K562 (cell line): Measurements from ENCODE around the gene MANEAL. TPM values are rescaled to one million over a fixed set of nuclear protein-coding genes. Genes with fewer than 3 reads are reported as not detected.

Experiments
- ARHGAP35 ChIP-seq: fragments of 450-650 bp; IDR thresholded peaks from 2 replicates; pipeline ENCODE4 v1.6.1; 2018; ENCODE audit not compliant: partially characterized antibody
- ARID1B ChIP-seq: fragments of 450-650 bp; IDR thresholded peaks from 2 replicates; pipeline ENCODE4 v1.6.1; 2016; ENCODE audit warnings: antibody characterized with exemption, mild to moderate bottlenecking, inconsistent platforms
- CREB1 ChIP-seq, 2 experiments: sonication (generic) in 1 of 2; formaldehyde crosslinking in 1 of 2; IDR thresholded peaks; 2 replicates each; pipeline versions ENCODE4 v1.6.1 to v1.8.0; 2012 to 2022; ENCODE audit warnings: inconsistent platforms in 1 of 2, mild to moderate bottlenecking in 1 of 2, missing genetic modification reagents in 1 of 2, moderate library complexity in 1 of 2
- CSDE1 ChIP-seq, 2 experiments: fragments of 450-650 bp; IDR thresholded peaks; 2 replicates each; pipeline ENCODE4 v1.6.1; 2016; ENCODE audit warnings: mild to moderate bottlenecking in 1 of 2
- EP300 ChIP-seq: IDR thresholded peaks from 2 replicates; pipeline ENCODE4 v1.6.1; 2012; ENCODE audit warnings: low read length, improper control_type of control experiment
- FOXA1 ChIP-seq: fragments of 450-650 bp; IDR thresholded peaks from 2 replicates; pipeline ENCODE4 v1.6.1; 2016; ENCODE audit warnings: mild to moderate bottlenecking, borderline replicate concordance
- FUS ChIP-seq: fragments of 200-400 bp; formaldehyde crosslinking; optimal IDR thresholded peaks from 2 replicates; pipeline ENCODE3; 2017; ENCODE audit warnings: low read depth, low read length
- GTF3C2 ChIP-seq: IDR thresholded peaks from 3 replicates; pipeline ENCODE4 v1.6.1; 2011; ENCODE audit warnings: borderline replicate concordance, mild to moderate bottlenecking, moderate library complexity; ENCODE audit not compliant: insufficient read length; ENCODE audit errors: extremely low read depth
- ILK ChIP-seq: fragments of 450-650 bp; IDR thresholded peaks from 2 replicates; pipeline ENCODE4 v1.6.1; 2016; ENCODE audit warnings: missing genetic modification characterization, low read depth, mild to moderate bottlenecking, missing compliant biosample characterization, moderate library complexity, borderline replicate concordance
- PHB2 ChIP-seq: fragments of 450-650 bp; IDR thresholded peaks from 2 replicates; pipeline ENCODE4 v1.6.1; 2017; ENCODE audit warnings: low read depth
- PTRF ChIP-seq: fragments of 450-650 bp; IDR thresholded peaks from 2 replicates; pipeline ENCODE4 v1.6.1; 2016; ENCODE audit warnings: mild to moderate bottlenecking, missing genetic modification characterization, missing compliant biosample characterization
- SLC30A9 ChIP-seq: fragments of 250-450 bp; sonication (Bioruptor Pico); IDR thresholded peaks from 2 replicates; pipeline ENCODE4 v1.8.0; 2022; ENCODE audit warnings: mild to moderate bottlenecking, moderate library complexity
- SMAD1 ChIP-seq: fragments of 150-350 bp; IDR thresholded peaks from 2 replicates; pipeline ENCODE4 v1.6.1; 2014; ENCODE audit warnings: low read length, low read depth; ENCODE audit not compliant: partially characterized antibody
- TAF7 ChIP-seq: fragments of 450-650 bp; IDR thresholded peaks from 2 replicates; pipeline ENCODE4 v1.6.1; 2016; ENCODE audit warnings: missing genetic modification characterization, missing compliant biosample characterization
- TSC22D4 ChIP-seq: fragments of 450-650 bp; IDR thresholded peaks from 2 replicates; pipeline ENCODE4 v1.6.1; 2016; ENCODE audit warnings: missing genetic modification characterization, missing biosample characterization, control low read depth
- YBX1 ChIP-seq: fragments of 450-650 bp; IDR thresholded peaks from 2 replicates; pipeline ENCODE4 v1.7.1; 2016; ENCODE audit warnings: mild to moderate bottlenecking
- ZBTB49 ChIP-seq: sonication (generic); formaldehyde crosslinking; IDR thresholded peaks from 2 replicates; pipeline ENCODE4 v1.8.0; 2022; ENCODE audit warnings: missing genetic modification reagents, mild to moderate bottlenecking, borderline replicate concordance
- ZFP1 ChIP-seq: fragments of 450-650 bp; formaldehyde crosslinking; IDR thresholded peaks from 2 replicates; pipeline ENCODE4 v1.4.0; 2020; ENCODE audit warnings: mild to moderate bottlenecking, mixed read lengths
- ZNF143 ChIP-seq: sonication (generic); formaldehyde crosslinking; IDR thresholded peaks from 2 replicates; pipeline ENCODE4 v1.9.0; 2022; ENCODE audit warnings: mild to moderate bottlenecking, missing genetic modification reagents
- ZNF232 ChIP-seq: sonication (generic); formaldehyde crosslinking; IDR thresholded peaks from 2 replicates; pipeline ENCODE4 v1.8.0; 2022; ENCODE audit warnings: mild to moderate bottlenecking, missing genetic modification reagents
- ZNF239 ChIP-seq: fragments of 250-450 bp; sonication (Bioruptor Pico); IDR thresholded peaks from 2 replicates; pipeline ENCODE4 v1.4.0; 2020; ENCODE audit warnings: mild to moderate bottlenecking
- ZNF324 ChIP-seq: fragments of 250-450 bp; sonication (Bioruptor Pico); IDR thresholded peaks from 2 replicates; pipeline ENCODE4 v1.4.0; 2020; ENCODE audit warnings: mild to moderate bottlenecking
- ZNF561 ChIP-seq: fragments of 450-650 bp; formaldehyde crosslinking; conservative IDR thresholded peaks from 2 replicates; pipeline ENCODE4 v1.4.0; 2020; ENCODE audit warnings: mild to moderate bottlenecking, moderate library complexity
- ZNF589 ChIP-seq: fragments of 200-800 bp; sonication (Bioruptor generic); IDR thresholded peaks from 2 replicates; pipeline ENCODE4 v1.6.1; 2016; ENCODE audit warnings: low read depth, missing genetic modification characterization, missing compliant biosample characterization
- ZNF696 ChIP-seq: fragments of 250-450 bp; sonication (Bioruptor Pico); conservative IDR thresholded peaks from 2 replicates; pipeline ENCODE4 v1.4.0; 2020; ENCODE audit warnings: mild to moderate bottlenecking, moderate library complexity
- ZNF764 ChIP-seq: fragments of 250-450 bp; sonication (Bioruptor Pico); IDR thresholded peaks from 2 replicates; pipeline ENCODE4 v1.4.0; 2020; ENCODE audit warnings: low read depth, mild to moderate bottlenecking, moderate library complexity
- polyA plus RNA-seq, 8 experiments: library from polyadenylated mRNA; depleted of rRNA in 4 of 8; stranded (reverse) in 5 of 8; unstranded in 3 of 8; fragments of >200 nt; fragmentation: Nextera tagmentation in 2 of 8; fragmentation: Illumina TruSeq in 1 of 8; extraction: Ambion mirVana in 2 of 8; extraction: Trizol in 1 of 8; gene quantifications; 2 replicates each; pipeline versions ENCODE4 v1.2.1 to v1.2.3, GENCODE V29; 2011 to 2014; ENCODE audit warnings: inconsistent platforms in 1 of 8, missing spikeins in 1 of 8
- total RNA-seq, 7 experiments: library from RNA; depleted of rRNA in 6 of 7; stranded (reverse); fragments of >200 nt in 6 of 7; fragmentation: Illumina TruSeq in 2 of 7; extraction: Trizol in 2 of 7; gene quantifications; 2 replicates each; pipeline versions ENCODE4 v1.2.1 to v1.2.3, GENCODE V29; 2011 to 2021; ENCODE audit warnings: low replicate concordance in 1 of 7

MANEAL gene
- total and polyA plus RNA-seq, 9 of the 15 experiments (the other 6 are each of a cell fraction or from before 2014, with no cell fraction given), result 0.37 to 3.2 (median 1.2) TPM

- TF ChIP-seq ZNF589 (CRISPR knock-in tag), result no peak
- TF ChIP-seq ZNF143 (CRISPR knock-in tag), result no peak
- TF ChIP-seq ARHGAP35, result no peak
- no peak for TF ChIP-seq ZFP1 (CRISPR knock-in tag)
- TF ChIP-seq ZNF324 (CRISPR knock-in tag), result no peak
- TF ChIP-seq EP300, result no peak
- no peak for TF ChIP-seq SMAD1
- no peak for TF ChIP-seq FOXA1
- no peak for TF ChIP-seq GTF3C2
- TF ChIP-seq ARID1B, result no peak
- peak; percentile 96 for TF ChIP-seq ZNF232 (CRISPR knock-in tag)
- no peak for TF ChIP-seq CSDE1 (IDR thresholded peaks at IDR 0.05)
- TF ChIP-seq ZNF561 (CRISPR knock-in tag), result no peak
- TF ChIP-seq FUS, result no peak
- no peak for TF ChIP-seq TSC22D4 (tag)
- TF ChIP-seq YBX1, result no peak
- no peak for TF ChIP-seq CREB1 (IDR thresholded peaks at IDR 0.05)
- peak; percentile 77 for TF ChIP-seq CREB1 (CRISPR knock-in tag; IDR thresholded peaks at IDR 0.05)
- no peak for TF ChIP-seq PTRF (tag)
- TF ChIP-seq PHB2, result no peak
- no peak for TF ChIP-seq ZNF696 (CRISPR knock-in tag)
- no peak for TF ChIP-seq ZNF239 (CRISPR knock-in tag)
- no peak for TF ChIP-seq SLC30A9
- no peak for TF ChIP-seq TAF7 (tag)
- no peak for TF ChIP-seq ZNF764
- TF ChIP-seq ILK (tag), result no peak
- peak; percentile 34; the same call in 1 of the 2 replicates for TF ChIP-seq ZBTB49 (CRISPR knock-in tag)
Observed at GRCh38 chr1:37795340-37796125, 1.9 kb downstream of the MANEAL start (continued).
